GM12878 (cell line): Measurements from ENCODE around the gene RBM19. TPM values are rescaled to one million over a fixed set of nuclear protein-coding genes. Genes with fewer than 3 reads are reported as not detected.

Source experiments
- ATAC-seq: fragments of 200-7000 bp; cut with Tn5 transposase; 3 replicates; pipeline ENCODE4 v1.9.1; 2020; ENCODE audit warnings: mild to moderate bottlenecking, moderate library complexity
- BruUV-seq: library from RNA; stranded (reverse); fragments of 400-500 nt; replicated peaks from 2 replicates; lab custom pipeline; 2021; lab: Mats Ljungman, UMichigan
- CTCF ChIA-PET: fragments of 300-600 bp; sonication (Branson Sonifier 250); formaldehyde crosslinking; extraction: SDS; loops from one replicate; lab custom pipeline; 2021; ENCODE audit warnings: inconsistent platforms; lab: Yijun Ruan, JAX
- POLR2A ChIA-PET: fragments of 350-600 bp; formaldehyde crosslinking; extraction: SDS; loops from one replicate; lab custom pipeline; 2021; ENCODE audit warnings: inconsistent platforms; lab: Charles Lee
- RAD21 ChIA-PET: fragments of 300-600 bp; sonication (Branson Sonifier 250); formaldehyde crosslinking; loops from one replicate; lab custom pipeline; 2023; ENCODE audit warnings: antibody characterized with exemption; ENCODE audit not compliant: unreplicated experiment; lab: Charles Lee
- SMC1A ChIA-PET: fragments of 300-600 bp; sonication (Branson Sonifier 250); formaldehyde crosslinking; loops from one replicate; lab custom pipeline; 2023; ENCODE audit not compliant: unreplicated experiment, uncharacterized antibody; lab: Charles Lee
- DNase-seq: peaks from one replicate; pipeline ENCODE4 v3.0.0-alpha.2; 2011; ENCODE audit warnings: low read depth, low spot score
- FAIRE-seq: peaks from 3 replicates; lab custom pipeline; 2011; peaks lifted over from hg19 to GRCh38; lab: Jason Lieb, UNC
- H2AFZ ChIP-seq: 2 replicates; pipeline ENCODE4 v1.6.0; 2011; ENCODE audit warnings: low read depth, low read length, control low read depth; ENCODE audit not compliant: control insufficient read depth
- H3K27ac ChIP-seq: 2 replicates; pipeline ENCODE4 v1.5.1; 2011; ENCODE audit warnings: control low read depth; ENCODE audit not compliant: control insufficient read depth, insufficient read depth
- H3K27me3 ChIP-seq, 2 experiments: replicated peaks in 1 of 2; 2 replicates each; pipeline versions ENCODE4 v1.6.0 to v1.6.1; 2011; ENCODE audit warnings: low read length in 1 of 2; ENCODE audit not compliant: control insufficient read depth in 2 of 2, insufficient read depth in 2 of 2
- H3K36me3 ChIP-seq, 2 experiments: 2 replicates each; pipeline ENCODE4 v1.5.1; 2011; ENCODE audit warnings: low read length in 1 of 2; ENCODE audit not compliant: control insufficient read depth in 2 of 2, insufficient read depth in 2 of 2
- H3K4me1 ChIP-seq: 2 replicates; pipeline ENCODE4 v1.6.1; 2011; ENCODE audit warnings: mild to moderate bottlenecking, low read length, moderate library complexity, mixed read lengths; ENCODE audit not compliant: control insufficient read depth, insufficient read depth
- H3K4me2 ChIP-seq: 2 replicates; pipeline ENCODE4 v1.6.0; 2011; ENCODE audit warnings: control low read depth; ENCODE audit not compliant: control insufficient read depth, insufficient read depth
- H3K4me3 ChIP-seq: fragments of 200-600 bp; sonication (generic); 2 replicates; pipeline ENCODE4 v1.5.1; 2016
- H3K79me2 ChIP-seq: 2 replicates; pipeline ENCODE4 v1.6.0; 2011; ENCODE audit warnings: low read length; ENCODE audit not compliant: control insufficient read depth, insufficient read depth
- H3K9ac ChIP-seq: 2 replicates; pipeline ENCODE4 v1.8.0; 2011; ENCODE audit warnings: low read length, control low read depth, mixed read lengths; ENCODE audit not compliant: control insufficient read depth, insufficient read depth
- H3K9me3 ChIP-seq: replicated peaks from 3 replicates; pipeline ENCODE4 v1.5.1; 2011; ENCODE audit warnings: mild to moderate bottlenecking, low read length; ENCODE audit not compliant: control insufficient read depth, insufficient read depth
- H4K20me1 ChIP-seq: 2 replicates; pipeline ENCODE4 v1.6.0; 2011; ENCODE audit not compliant: control insufficient read depth, insufficient read depth
- ESRRA ChIP-seq: IDR thresholded peaks from 2 replicates; pipeline ENCODE4 v1.6.1; 2012; ENCODE audit warnings: mild to moderate bottlenecking, low read length, improper control_type of control experiment
- KAT2A ChIP-seq: conservative IDR thresholded peaks from 2 replicates; pipeline ENCODE4 v1.6.1; 2011; ENCODE audit warnings: low read depth, low read length; ENCODE audit not compliant: control insufficient read depth
- KLF5 ChIP-seq: fragments of 450-650 bp; IDR thresholded peaks from 2 replicates; pipeline ENCODE4 v1.6.1; 2014; ENCODE audit warnings: mild to moderate bottlenecking; ENCODE audit not compliant: partially characterized antibody
- MXI1 ChIP-seq: fragments of 150-350 bp; IDR thresholded peaks from 2 replicates; pipeline ENCODE4 v1.6.1; 2011; ENCODE audit warnings: low read depth, mild to moderate bottlenecking, inconsistent platforms, low read length, improper control_type of control experiment
- NBN ChIP-seq: fragments of 450-650 bp; IDR thresholded peaks from 2 replicates; pipeline ENCODE4 v1.6.1; 2016
- RFX5 ChIP-seq: IDR thresholded peaks from 2 replicates; pipeline ENCODE4 v1.6.1; 2011; ENCODE audit warnings: low read depth, low read length, improper control_type of control experiment
- TCF12 ChIP-seq: IDR thresholded peaks from 2 replicates; pipeline ENCODE4 v1.6.1; 2011; ENCODE audit warnings: low read depth, mild to moderate bottlenecking, low read length
- WGBS: methylation state at CpG from one replicate; pipeline ENCODE4 v1.1.6; 2016; ENCODE audit warnings: low lambda C conversion rate; ENCODE audit not compliant: insufficient replicate concordance, insufficient coverage; ENCODE audit errors: missing lambda C conversion rate; 5-methylcytosine and 5-hydroxymethylcytosine counted together
- in situ Hi-C: fragments of 300-500 bp; cut with MboI; formaldehyde crosslinking; loops from 9 replicates; pipeline ENCODE4 v1.14.3; 2018; ENCODE audit warnings: mixed read lengths
- intact Hi-C: fragments of 100-400 bp; cut with micrococcal nuclease; formaldehyde crosslinking; loops from one replicate; pipeline ENCODE4 v1.14.2; 2022; ENCODE audit not compliant: unreplicated experiment
- polyA plus RNA-seq, 11 experiments: library from polyadenylated mRNA; depleted of rRNA in 4 of 11; unstranded in 6 of 11; stranded (reverse) in 5 of 11; fragments of >200 nt; fragmentation: Nextera tagmentation in 4 of 11; fragmentation: Illumina TruSeq in 1 of 11; extraction: Ambion mirVana in 4 of 11; extraction: Trizol in 1 of 11; gene quantifications; 1 replicate in 1 of 11; 2 replicates in 10 of 11; pipeline versions ENCODE4 v1.2.1 to v1.2.3, GENCODE V29; 2011 to 2016; ENCODE audit warnings: inconsistent platforms in 2 of 11, missing spikeins in 2 of 11, low read depth in 1 of 11
- total RNA-seq, 4 experiments: library from RNA; depleted of rRNA in 3 of 4; stranded (reverse); fragments of >200 nt in 3 of 4; fragmentation: Illumina TruSeq in 1 of 4; extraction: Trizol in 1 of 4; gene quantifications; 2 replicates each; pipeline versions ENCODE4 v1.2.1 to v1.2.3, GENCODE V29; 2013 to 2021

Gene RBM19
- total and polyA plus RNA-seq, 10 of the 15 experiments (the other 5 are each of a cell fraction or from before 2014, with no cell fraction given): 4.2 to 42.9 (median 28.4) TPM

DNA sequence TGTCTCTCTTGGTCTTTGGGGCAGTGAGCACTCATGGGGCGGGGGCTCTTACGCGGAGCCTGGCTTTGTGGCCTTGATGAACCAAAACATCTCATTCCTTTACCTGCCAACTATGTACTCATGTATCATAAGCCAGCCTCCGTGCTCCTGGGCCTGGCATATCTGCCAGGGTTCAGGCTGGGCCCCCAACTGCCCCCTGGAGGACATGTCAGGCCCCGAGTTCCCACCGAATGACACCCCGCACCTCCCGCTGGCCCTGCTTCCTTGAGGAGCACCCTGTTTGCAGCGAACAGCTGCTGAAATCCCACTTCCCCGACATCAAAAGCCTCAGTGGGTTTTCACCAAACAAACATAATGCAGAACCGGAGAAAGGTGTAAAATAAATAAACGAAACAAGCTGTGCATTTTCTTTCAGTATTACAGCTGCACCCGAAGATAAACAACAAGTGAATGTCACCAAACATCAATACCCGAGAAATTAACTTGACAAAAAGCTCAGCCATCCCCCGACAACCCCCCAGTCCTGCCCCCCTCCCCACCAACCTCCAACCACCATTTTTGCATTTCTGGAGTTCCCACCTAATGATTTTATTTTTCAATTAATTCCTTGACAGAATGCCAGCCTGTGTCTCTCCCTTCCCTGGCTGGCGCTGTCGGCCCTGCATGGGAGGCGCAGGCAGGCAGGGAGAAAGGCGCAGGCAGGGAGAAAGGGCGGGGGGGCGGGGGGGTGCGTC lies 139.2 kb downstream of the RBM19 start:
- in situ Hi-C loops: no loop called here
- RAD21 ChIA-PET: no interaction called here
- no peaks in the 10 kb centered on the region for H3K79me2 ChIP-seq
- 89% methylated on average over 15 of the region's 22 CpGs for WGBS
- H2AFZ ChIP-seq: no peak overlapping the region
- CTCF ChIA-PET: no interaction called here
- H3K4me1 ChIP-seq: no peaks in the 10 kb centered on the region; the same call in 1 of the 2 replicates
- H3K36me3 ChIP-seq: peaks cover 0 to under 1% of the 10 kb centered on the region in 2 experiments; a peak in 3 of 4 replicates
- no peak for DNase-seq
- H3K4me2 ChIP-seq: no peak overlapping the region
- no peak for FAIRE-seq
- no peak overlapping the region for H3K9ac ChIP-seq
- SMC1A ChIA-PET: no interaction called here
- ATAC-seq: no peak
- no TSS peak for BruUV-seq
- no peak overlapping the region for H3K27ac ChIP-seq
- no peaks in the 10 kb centered on the region for H4K20me1 ChIP-seq
- POLR2A ChIA-PET: no interaction called here
- no peak overlapping the region for H3K4me3 ChIP-seq
- intact Hi-C loops: no loop called here
- no peaks in the 10 kb centered on the region for H3K27me3 ChIP-seq
- TF ChIP-seq ESRRA (no peak), KAT2A (no peak), MXI1 (no peak), KLF5 (no peak), TCF12 (no peak)
- H3K9me3 ChIP-seq: no peaks in the 10 kb centered on the region

DNA sequence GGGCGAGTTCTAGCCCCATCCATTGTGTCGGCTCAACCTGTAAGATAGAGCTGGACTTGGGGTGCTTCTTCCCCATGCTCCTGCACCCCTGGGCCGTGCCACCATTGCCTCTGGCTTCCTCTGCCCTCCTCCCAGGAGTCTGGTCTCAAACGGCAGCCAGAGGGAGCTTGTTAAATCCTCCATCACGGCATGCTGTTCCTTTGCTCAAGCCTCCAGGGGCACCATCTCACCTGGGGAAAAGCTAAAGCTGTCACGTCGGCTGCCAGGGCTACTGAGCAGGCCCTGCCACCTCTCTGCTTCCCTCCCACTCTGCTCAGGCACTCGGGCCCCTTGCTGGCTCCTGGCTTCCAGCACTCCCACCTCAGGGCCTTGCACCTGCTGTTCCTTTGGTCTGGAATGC lies 140.4 kb downstream of the RBM19 start:
- H3K4me3 ChIP-seq: no peak overlapping the region
- ChIA-PET SMC1A (no interaction called here), POLR2A (no interaction called here), RAD21 (no interaction called here), CTCF (no interaction called here)
- H3K27me3 ChIP-seq: no peaks in the 10 kb centered on the region
- no peaks in the 10 kb centered on the region for H4K20me1 ChIP-seq
- BruUV-seq: no TSS peak
- H3K9ac ChIP-seq: no peak overlapping the region
- peaks cover 0 to 4% of the 10 kb centered on the region in 2 experiments; a peak in 3 of 4 replicates for H3K36me3 ChIP-seq
- FAIRE-seq: no peak
- no peaks in the 10 kb centered on the region; the same call in 1 of the 2 replicates for H3K4me1 ChIP-seq
- ATAC-seq: no peak
- 82% methylated on average over 8 of the region's 8 CpGs for whole genome bisulfite sequencing
- no peak overlapping the region for H3K27ac ChIP-seq
- DNase-seq: no peak
- in situ Hi-C loops: no loop called here
- no peaks in the 10 kb centered on the region for H3K79me2 ChIP-seq
- no peak for TF ChIP-seq NBN
- TF ChIP-seq RFX5: no peak
- H2AFZ ChIP-seq: no peak overlapping the region
- H3K9me3 ChIP-seq: no peaks in the 10 kb centered on the region
- intact Hi-C loops: no loop called here
- H3K4me2 ChIP-seq: no peak overlapping the region
